GM06990 (cell line): ENCODE results near the gene PARP15.

ENCODE experiments used
- DNase-seq: peaks from one replicate; pipeline ENCODE4 v3.0.0-alpha.2; 2011; ENCODE audit not compliant: insufficient read length; ENCODE audit errors: extremely low read depth
- H3K27me3 ChIP-seq: replicated peaks from 2 replicates; pipeline ENCODE4 v1.6.0; 2011; ENCODE audit warnings: low read length; ENCODE audit not compliant: control insufficient read depth, insufficient read depth
- H3K36me3 ChIP-seq: 2 replicates; pipeline ENCODE4 v1.5.1; 2011; ENCODE audit warnings: low read length; ENCODE audit not compliant: control insufficient read depth, insufficient read depth
- H3K4me3 ChIP-seq: replicated peaks from 2 replicates; pipeline ENCODE4 v1.5.1; 2011; ENCODE audit warnings: low read depth, mild to moderate bottlenecking, control low read depth, low read length
- TF ChIP-seq, protein P1 (sequence below): IDR thresholded peaks from 2 replicates; pipeline ENCODE4 v1.5.1; 2011; ENCODE audit warnings: low read length, control low read depth, mild to moderate bottlenecking, inconsistent platforms; ENCODE audit not compliant: insufficient read depth, poor library complexity, severe bottlenecking

PARP15 gene

DNA sequence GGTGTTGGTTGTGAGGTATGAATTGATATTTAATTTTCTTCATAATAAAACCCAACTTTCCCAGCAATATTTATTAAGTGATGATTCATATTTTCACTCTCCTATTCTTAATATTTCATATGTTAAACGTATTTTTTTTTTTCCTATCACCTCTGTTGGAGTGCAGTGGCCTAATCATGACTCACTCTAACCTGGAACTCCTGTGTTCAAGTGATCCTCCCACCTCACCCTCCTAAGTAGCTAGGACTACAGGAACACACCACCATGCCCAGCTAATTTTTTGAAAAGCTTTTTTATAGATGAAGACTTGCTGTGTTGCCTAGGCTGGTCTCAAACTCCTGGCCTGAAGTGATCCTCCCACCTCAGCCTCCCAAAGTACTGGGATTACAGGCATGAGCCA lies 8.6 kb downstream of the PARP15 start:
- Histone ChIP-seq H3K36me3 (peaks cover 2% of the 10 kb centered on the region), H3K27me3 (no peaks in the 10 kb centered on the region), H3K4me3 (no peak overlapping the region)
- TF ChIP-seq, protein P1, sequence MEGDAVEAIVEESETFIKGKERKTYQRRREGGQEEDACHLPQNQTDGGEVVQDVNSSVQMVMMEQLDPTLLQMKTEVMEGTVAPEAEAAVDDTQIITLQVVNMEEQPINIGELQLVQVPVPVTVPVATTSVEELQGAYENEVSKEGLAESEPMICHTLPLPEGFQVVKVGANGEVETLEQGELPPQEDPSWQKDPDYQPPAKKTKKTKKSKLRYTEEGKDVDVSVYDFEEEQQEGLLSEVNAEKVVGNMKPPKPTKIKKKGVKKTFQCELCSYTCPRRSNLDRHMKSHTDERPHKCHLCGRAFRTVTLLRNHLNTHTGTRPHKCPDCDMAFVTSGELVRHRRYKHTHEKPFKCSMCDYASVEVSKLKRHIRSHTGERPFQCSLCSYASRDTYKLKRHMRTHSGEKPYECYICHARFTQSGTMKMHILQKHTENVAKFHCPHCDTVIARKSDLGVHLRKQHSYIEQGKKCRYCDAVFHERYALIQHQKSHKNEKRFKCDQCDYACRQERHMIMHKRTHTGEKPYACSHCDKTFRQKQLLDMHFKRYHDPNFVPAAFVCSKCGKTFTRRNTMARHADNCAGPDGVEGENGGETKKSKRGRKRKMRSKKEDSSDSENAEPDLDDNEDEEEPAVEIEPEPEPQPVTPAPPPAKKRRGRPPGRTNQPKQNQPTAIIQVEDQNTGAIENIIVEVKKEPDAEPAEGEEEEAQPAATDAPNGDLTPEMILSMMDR: no peak
- no peak for DNase-seq

DNA sequence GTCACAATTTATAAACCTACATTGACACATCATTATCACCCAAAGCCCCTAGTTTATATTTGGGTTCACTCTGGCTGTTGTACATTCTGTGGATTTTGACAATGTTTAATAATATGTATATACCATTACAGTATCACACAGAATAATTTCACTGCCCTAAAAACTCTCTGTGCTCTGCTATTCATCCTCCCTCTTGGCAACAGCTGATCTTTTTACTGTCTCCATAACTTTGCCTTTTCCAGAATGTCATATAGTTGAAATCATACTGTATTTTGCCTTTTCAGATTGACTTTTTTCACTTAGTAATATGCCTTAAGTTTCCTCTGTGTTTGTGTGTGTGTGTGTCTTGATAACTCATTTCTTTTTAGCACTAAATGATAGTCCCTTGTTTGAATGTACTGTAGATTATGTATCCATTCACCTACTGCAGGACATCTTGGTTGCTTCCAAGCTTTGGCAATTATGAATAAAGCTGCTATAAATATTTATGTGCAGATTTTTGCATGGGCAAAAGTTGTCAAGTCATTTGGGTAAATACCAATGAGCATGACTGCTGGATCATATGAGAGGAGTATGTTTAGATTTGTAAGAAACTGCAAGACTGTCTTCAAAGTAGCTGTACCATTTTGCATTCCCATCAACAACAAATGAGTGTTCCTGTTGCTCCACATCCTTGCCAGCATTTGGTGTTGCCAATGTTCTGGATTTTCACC lies 9.5 kb downstream of the PARP15 start:
- TF ChIP-seq, protein P1: no peak
- no peak for DNase-seq
- peaks cover 3% of the 10 kb centered on the region for H3K36me3 ChIP-seq
- no peaks in the 10 kb centered on the region for H3K27me3 ChIP-seq
- no peak overlapping the region for H3K4me3 ChIP-seq

DNA sequence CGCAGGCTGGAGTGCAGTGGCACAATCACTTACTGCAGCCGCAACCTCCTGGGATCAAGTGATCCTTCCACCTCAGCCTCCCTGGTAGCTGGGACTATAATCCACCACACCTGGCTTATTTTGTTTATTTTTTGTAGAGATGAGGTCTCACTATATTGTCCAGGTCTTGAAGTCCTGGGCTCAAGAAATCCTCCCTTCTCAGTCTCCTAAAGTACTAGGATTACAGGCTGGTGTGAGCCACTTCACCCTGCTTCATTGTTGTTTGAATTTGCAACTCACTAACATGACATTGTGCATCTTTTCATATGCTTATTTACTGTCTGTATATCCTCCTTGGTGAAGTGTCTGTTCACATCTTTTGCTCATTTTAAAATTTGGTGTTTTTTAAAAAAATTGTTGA lies 10.1 kb downstream of the PARP15 start:
- Histone ChIP-seq H3K27me3 (no peaks in the 10 kb centered on the region), H3K4me3 (no peak overlapping the region), H3K36me3 (peaks cover 3% of the 10 kb centered on the region)
- TF ChIP-seq, protein P1: no peak
- DNase-seq: no peak

DNA sequence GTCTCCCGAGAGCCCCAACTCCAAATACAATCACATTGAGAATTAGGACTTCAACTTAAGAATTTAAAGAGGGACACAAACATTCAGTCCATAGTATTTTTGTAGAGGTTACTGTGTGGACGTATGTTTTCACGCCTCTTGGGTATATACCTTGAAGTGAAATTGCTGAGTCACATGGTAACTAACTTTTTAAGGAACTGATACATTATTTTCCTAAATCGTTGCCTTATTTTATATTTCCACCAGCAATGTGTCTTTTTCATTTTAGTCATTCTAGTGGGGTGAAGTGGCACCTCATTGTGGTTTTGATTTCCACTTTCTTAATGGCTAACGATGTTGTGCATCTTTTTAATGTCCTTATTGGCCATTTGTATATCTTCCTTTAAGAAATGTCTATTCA lies 11.8 kb downstream of the PARP15 start:
- TF ChIP-seq, protein P1: no peak
- DNase-seq: peak; percentile 62
- H3K27me3 ChIP-seq: no peaks in the 10 kb centered on the region
- H3K36me3 ChIP-seq: peaks cover 1% of the 10 kb centered on the region; the same call in 1 of the 2 replicates
- no peak overlapping the region for H3K4me3 ChIP-seq

DNA sequence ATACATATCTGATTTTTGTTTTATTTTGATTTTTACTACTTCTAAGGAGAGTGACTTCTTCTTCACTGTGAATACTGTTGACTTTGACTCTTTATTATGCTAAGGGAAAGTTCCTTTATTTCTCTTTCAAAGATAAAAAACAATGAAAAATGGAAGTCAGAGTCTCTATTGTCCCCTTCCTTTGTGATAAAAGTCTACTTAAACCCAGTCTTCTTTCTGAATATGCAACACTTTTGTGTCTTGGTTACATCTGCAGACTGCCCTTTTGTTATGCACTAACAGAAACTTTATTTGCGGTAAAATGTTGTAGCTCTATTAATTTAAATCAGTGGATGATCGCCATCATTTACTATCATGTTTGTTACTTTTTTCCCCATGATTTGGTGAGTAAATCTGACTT lies 13.2 kb downstream of the PARP15 start:
- Histone ChIP-seq H3K36me3 (peaks cover 1% of the 10 kb centered on the region; the same call in 1 of the 2 replicates), H3K4me3 (no peak overlapping the region), H3K27me3 (no peaks in the 10 kb centered on the region)
- DNase-seq: no peak
- TF ChIP-seq, protein P1: no peak
